K562 (cell line): Measurements from ENCODE around the gene PRSS8. TPM values are rescaled to one million over a fixed set of nuclear protein-coding genes. Genes with fewer than 3 reads are reported as not detected.

Experiments used
- ATAC-seq: fragments of 200-7000 bp; cut with Tn5 transposase; 3 replicates; pipeline ENCODE4 v1.9.1; 2020; ENCODE audit warnings: moderate library complexity
- BruUV-seq: library from RNA; stranded (reverse); fragments of 400-500 nt; replicated peaks from 2 replicates; lab custom pipeline; 2021; lab: Mats Ljungman, UMichigan
- CTCF ChIA-PET: fragments of 300-600 bp; formaldehyde crosslinking; extraction: SDS; loops from one replicate; lab custom pipeline; 2021; ENCODE audit warnings: low intra/inter-chr PET ratio; lab: Yijun Ruan, JAX
- POLR2A ChIA-PET: fragments of 300-600, 350-650 bp; sonication (Branson Sonifier 250); formaldehyde crosslinking; extraction: SDS; loops from one replicate; lab custom pipeline; 2021; ENCODE audit warnings: antibody characterized with exemption, inconsistent platforms; lab: Yijun Ruan, JAX
- DNase-seq, 4 experiments: peaks; one replicate each; pipeline versions ENCODE4 v3.0.0 to v3.0.0-alpha.2; 2011 to 2018; ENCODE audit warnings: low spot score in 3 of 4, mixed read lengths in 3 of 4; ENCODE audit errors: extremely low read depth in 1 of 4
- FAIRE-seq: peaks from 2 replicates; lab custom pipeline; 2011; peaks lifted over from hg19 to GRCh38; lab: Jason Lieb, UNC
- H2AFZ ChIP-seq: 2 replicates; pipeline ENCODE4 v1.6.0; 2011; ENCODE audit warnings: low read depth, low read length, control low read depth, inconsistent platforms
- H3K27ac ChIP-seq: fragments of 200-600 bp; 3 replicates; pipeline ENCODE4 v1.8.0; 2011; ENCODE audit warnings: low read depth, mild to moderate bottlenecking, control low read depth, inconsistent platforms, low read length, moderate library complexity, mixed read lengths; ENCODE audit errors: extremely low read depth
- H3K27me3 ChIP-seq, 2 experiments: fragments of 300-600 bp in 1 of 2; 2 replicates in 1 of 2; 3 replicates in 1 of 2; pipeline versions ENCODE4 v1.6.0 to v1.8.0; 2011; ENCODE audit warnings: inconsistent platforms in 2 of 2, low read length in 2 of 2, mild to moderate bottlenecking in 1 of 2, mixed read lengths in 1 of 2, moderate library complexity in 1 of 2; ENCODE audit not compliant: control insufficient read depth in 2 of 2, insufficient read depth in 2 of 2
- H3K36me3 ChIP-seq: fragments of 300-600 bp; 3 replicates; pipeline ENCODE4 v1.8.0; 2011; ENCODE audit warnings: mild to moderate bottlenecking, low read length, inconsistent platforms; ENCODE audit not compliant: control insufficient read depth, insufficient read depth
- H3K4me1 ChIP-seq, 2 experiments: fragments of 200-600 bp in 1 of 2; replicated peaks in 1 of 2; 2 replicates in 1 of 2; 3 replicates in 1 of 2; pipeline versions ENCODE4 v1.5.1 to v1.8.0; 2011; ENCODE audit warnings: inconsistent platforms in 2 of 2, low read length in 2 of 2, mild to moderate bottlenecking in 1 of 2, mixed read lengths in 1 of 2, moderate library complexity in 1 of 2; ENCODE audit not compliant: control insufficient read depth in 2 of 2, insufficient read depth in 2 of 2
- H3K4me2 ChIP-seq: 2 replicates; pipeline ENCODE4 v1.6.1; 2011; ENCODE audit warnings: low read length, control low read depth, inconsistent platforms, mixed read lengths; ENCODE audit not compliant: insufficient read depth
- H3K4me3 ChIP-seq: fragments of 200-600 bp; sonication (generic), shearing (Covaris generic); 2 replicates; pipeline ENCODE4 v1.5.1; 2016; ENCODE audit warnings: control low read depth, inconsistent platforms
- H3K79me2 ChIP-seq: fragments of 200-600 bp; 3 replicates; pipeline ENCODE4 v1.8.0; 2011; ENCODE audit warnings: low read length, inconsistent platforms; ENCODE audit not compliant: control insufficient read depth, insufficient read depth
- H3K9ac ChIP-seq, 2 experiments: 2 replicates each; pipeline versions ENCODE4 v1.6.0 to v1.6.1; 2011; ENCODE audit warnings: low read depth in 2 of 2, low read length in 2 of 2, control low read depth in 1 of 2, inconsistent platforms in 1 of 2, mild to moderate bottlenecking in 1 of 2, mixed read lengths in 1 of 2; ENCODE audit not compliant: insufficient read depth in 1 of 2
- H3K9me1 ChIP-seq: one replicate; pipeline ENCODE4 v1.6.0; 2011; ENCODE audit warnings: inconsistent platforms, mild to moderate bottlenecking, low read length, moderate library complexity; ENCODE audit not compliant: control insufficient read depth, insufficient read depth
- H3K9me3 ChIP-seq: replicated peaks from 2 replicates; pipeline ENCODE4 v1.5.1; 2011; ENCODE audit warnings: low read depth, low read length, inconsistent platforms; ENCODE audit not compliant: control insufficient read depth, insufficient read depth
- H4K20me1 ChIP-seq: replicated peaks from 2 replicates; pipeline ENCODE4 v1.6.1; 2011; ENCODE audit warnings: low read length, inconsistent platforms, mixed read lengths; ENCODE audit not compliant: control insufficient read depth, insufficient read depth
- POLR2G ChIP-seq: fragments of 200-400 bp; formaldehyde crosslinking; IDR thresholded peaks from 2 replicates; pipeline ENCODE4 v1.6.1; 2017; ENCODE audit warnings: low read depth, mild to moderate bottlenecking, antibody characterized with exemption, low read length, moderate library complexity
- RBFOX2 ChIP-seq: fragments of 200-400 bp; formaldehyde crosslinking; IDR thresholded peaks from 2 replicates; pipeline ENCODE4 v1.6.1; 2017; ENCODE audit warnings: low read depth, mild to moderate bottlenecking, low read length, moderate library complexity
- ZFP36 ChIP-seq: fragments of 150-350 bp; IDR thresholded peaks from 2 replicates; pipeline ENCODE4 v1.6.1; 2018; ENCODE audit warnings: low read length, low read depth; ENCODE audit not compliant: partially characterized antibody
- ZNF212 ChIP-seq: fragments of 450-650 bp; formaldehyde crosslinking; IDR thresholded peaks from 2 replicates; pipeline ENCODE4 v1.4.0; 2020; ENCODE audit warnings: mild to moderate bottlenecking
- WGBS: fragments of 100-300 bp; shearing (Covaris generic); methylation state at CpG from one replicate; pipeline ENCODE4 v1.1.6; 2016; ENCODE audit warnings: low coverage, mixed read lengths; ENCODE audit not compliant: insufficient coverage; ENCODE audit errors: missing lambda C conversion rate; 5-methylcytosine and 5-hydroxymethylcytosine counted together
- in situ Hi-C: fragments of 300-500 bp; cut with MboI; formaldehyde crosslinking; loops from 4 replicates; pipeline ENCODE4 v1.15.0; 2018; ENCODE audit warnings: inconsistent platforms, mixed read lengths
- intact Hi-C: fragments of 100-400 bp; cut with micrococcal nuclease; formaldehyde crosslinking; loops from 2 replicates; pipeline ENCODE4 v1.14.2; 2022
- polyA plus RNA-seq, 8 experiments: library from polyadenylated mRNA; depleted of rRNA in 4 of 8; stranded (reverse) in 5 of 8; unstranded in 3 of 8; fragments of >200 nt; fragmentation: Nextera tagmentation in 2 of 8; fragmentation: Illumina TruSeq in 1 of 8; extraction: Ambion mirVana in 2 of 8; extraction: Trizol in 1 of 8; gene quantifications; 2 replicates each; pipeline versions ENCODE4 v1.2.1 to v1.2.3, GENCODE V29; 2011 to 2014; ENCODE audit warnings: inconsistent platforms in 1 of 8, missing spikeins in 1 of 8
- total RNA-seq, 7 experiments: library from RNA; depleted of rRNA in 6 of 7; stranded (reverse); fragments of >200 nt in 6 of 7; fragmentation: Illumina TruSeq in 2 of 7; extraction: Trizol in 2 of 7; gene quantifications; 2 replicates each; pipeline versions ENCODE4 v1.2.1 to v1.2.3, GENCODE V29; 2011 to 2021; ENCODE audit warnings: low replicate concordance in 1 of 7

PRSS8 gene
- total and polyA plus RNA-seq, 9 of the 15 experiments (the other 6 are each of a cell fraction or from before 2014, with no cell fraction given) = 0.25 to 3.9 (median 1.3) TPM; not detected in 1

- no peak for FAIRE-seq
- no peak overlapping the region for H3K27ac ChIP-seq
- H3K36me3 ChIP-seq = peaks cover 56% of the 10 kb centered on the region; the same call in 2 of the 3 replicates
- H3K4me2 ChIP-seq = no peak overlapping the region
- H3K4me3 ChIP-seq = no peak overlapping the region
- no TSS peak for BruUV-seq
- no peaks in the 10 kb centered on the region for H3K79me2 ChIP-seq
- 91% methylated on average over 2 of the region's 6 CpGs for WGBS
- ChIA-PET CTCF (no interaction called here), POLR2A (interaction anchor here (0.7 to 2.4 kb wide), 5 partner anchors 11 to 52 kb away, joined by 3 to 9 read pairs (median 4); partner anchors contain the start of genes FUS and KAT8)
- H3K9me1 ChIP-seq = no peaks in the 10 kb centered on the region
- peaks cover 46 to 89% of the 10 kb centered on the region in 2 experiments for H3K4me1 ChIP-seq
- H3K9me3 ChIP-seq = no peaks in the 10 kb centered on the region
- no peaks in the 10 kb centered on the region for H4K20me1 ChIP-seq
- no peak overlapping the region for H3K9ac ChIP-seq
- in situ Hi-C loops = no loop called here
- TF ChIP-seq ZNF212 (CRISPR knock-in tag) (no peak), RBFOX2 (peak; percentile 11; the same call in 1 of the 2 replicates)
- TF ChIP-seq, all 486 proteins: peak for 1
- ATAC-seq (no peak), DNase-seq (no peak)
- no peak overlapping the region for H2AFZ ChIP-seq
- intact Hi-C loops = no loop called here
- no peaks in the 10 kb centered on the region for H3K27me3 ChIP-seq
Measured at GRCh38 chr16:31130899-31131298, 4.6 kb downstream of the PRSS8 start.

- FAIRE-seq (no peak), DNase-seq (no peak), ATAC-seq (no peak)
- H3K27me3 ChIP-seq = no peaks in the 10 kb centered on the region
- H3K9me3 ChIP-seq = no peaks in the 10 kb centered on the region
- H3K9me1 ChIP-seq = no peaks in the 10 kb centered on the region
- CTCF ChIA-PET = no interaction called here
- H3K4me3 ChIP-seq = no peak overlapping the region
- WGBS = 98% methylated on average over 9 of the region's 10 CpGs
- TSS peak; percentile 22 for BruUV-seq
- POLR2A ChIA-PET = interaction anchor here (0.6 to 1.9 kb wide), 4 partner anchors 11 to 52 kb away, joined by 3 to 5 read pairs (median 4); partner anchors contain the start of genes BCKDK and KAT8
- H2AFZ ChIP-seq = no peak overlapping the region
- TF ChIP-seq RBFOX2 = 0 out of 2 replicates have a peak, but pooled peaks have one; percentile 14
- TF ChIP-seq ZFP36 = no peak
- TF ChIP-seq POLR2G = 0 out of 2 replicates have a peak, but pooled peaks have one; percentile 22
- peaks cover 58% of the 10 kb centered on the region; the same call in 2 of the 3 replicates for H3K36me3 ChIP-seq
- no peaks in the 10 kb centered on the region for H3K79me2 ChIP-seq
- H3K4me2 ChIP-seq = no peak overlapping the region
- H3K4me1 ChIP-seq = peaks cover 41 to 84% of the 10 kb centered on the region in 2 experiments
- H3K9ac ChIP-seq = no peak overlapping the region
- intact Hi-C loops = no loop called here
- in situ Hi-C loops = no loop called here
- H4K20me1 ChIP-seq = no peaks in the 10 kb centered on the region
- no peak overlapping the region for H3K27ac ChIP-seq
Measured at GRCh38 chr16:31130336-31130891, 5.1 kb downstream of the PRSS8 start.
